ENCODE results near the gene MED13L.

- TF ChIP-seq POLR2A (IDR thresholded peaks at IDR 0.05) = no peak
- no peak for TF ChIP-seq CTCF (IDR thresholded peaks at IDR 0.05)
Measured at GRCh38 chr12:116227811-116228210, 49.7 kb downstream of the MED13L start.
